ENCODE measurements around the gene GAS6.

Gene GAS6

GRCh38 chr13:113819731-113820715, 43.9 kb downstream of the GAS6 start:
- TF ChIP-seq CTCF (IDR thresholded peaks at IDR 0.05; ENCODE audit: low read depth, low read length): no peak
- H3K4me3 ChIP-seq (ENCODE audit: low read depth, low read length): no peak overlapping the region

DNA sequence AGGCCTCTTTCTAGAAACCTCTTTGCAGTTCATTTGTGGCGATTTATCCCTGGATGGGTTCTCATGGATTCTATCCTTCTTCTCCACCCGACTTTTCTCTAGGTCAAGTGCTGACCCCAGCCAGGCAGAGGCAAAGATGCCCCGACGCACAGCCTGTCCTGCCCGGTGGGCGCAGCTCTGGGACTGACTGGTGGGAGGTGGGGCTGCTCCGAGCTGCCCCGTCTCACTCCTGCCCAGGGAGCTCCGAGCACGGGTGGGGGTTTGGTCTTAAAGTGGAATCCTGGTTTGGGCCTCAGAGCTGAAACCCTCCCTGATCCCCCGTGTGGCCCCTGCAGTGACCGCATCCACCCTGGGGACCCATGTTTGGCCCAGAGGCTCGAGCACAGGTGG, 44.5 kb downstream of the GAS6 start:
- TF ChIP-seq CTCF (IDR thresholded peaks at IDR 0.05; ENCODE audit: low read depth, low read length): no peak

DNA sequence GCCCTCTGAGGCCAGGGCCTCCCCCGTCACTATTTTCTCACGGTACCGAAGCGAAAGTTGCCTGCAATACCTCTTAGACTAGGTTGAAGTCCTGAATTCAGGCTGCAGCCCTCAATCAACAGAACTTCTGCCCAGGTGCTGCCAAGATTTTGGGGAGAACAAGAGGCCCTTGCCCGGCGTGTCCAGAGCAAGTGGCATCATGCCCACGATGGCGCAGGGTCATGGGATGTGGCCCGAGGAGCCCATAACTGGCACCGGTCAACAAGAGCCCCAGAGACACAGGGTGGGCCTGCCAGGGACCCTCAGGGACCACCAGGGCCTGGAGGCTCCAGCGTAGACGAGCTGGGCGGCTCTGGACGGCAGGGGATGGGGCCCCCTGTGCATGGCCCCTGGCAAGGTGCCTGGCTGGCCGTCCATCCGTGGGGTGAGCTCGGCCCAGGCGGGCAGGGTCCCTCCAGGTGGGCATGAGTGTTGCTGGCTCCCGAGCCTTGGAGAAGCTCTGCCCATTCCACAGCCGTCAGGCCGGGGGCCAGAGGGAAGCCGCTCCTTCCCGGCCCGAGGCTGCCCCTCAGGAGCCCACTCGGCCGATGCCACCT, 45.1 kb downstream of the GAS6 start:
- TF ChIP-seq CTCF (IDR thresholded peaks at IDR 0.05; ENCODE audit: low read depth, low read length): no peak
- no peak overlapping the region for H3K4me3 ChIP-seq (ENCODE audit: low read depth, low read length)

More for the DNA sequence above, 44.5 kb downstream of the GAS6 start:
- no peak overlapping the region for H3K4me3 ChIP-seq (ENCODE audit: low read depth, low read length)

- no peak overlapping the region for H3K4me3 ChIP-seq (ENCODE audit: low read depth, low read length)
- TF ChIP-seq CTCF (IDR thresholded peaks at IDR 0.05; ENCODE audit: low read depth, low read length): no peak
Measured at GRCh38 chr13:113817860-113818691, 45.8 kb downstream of the GAS6 start.

DNA sequence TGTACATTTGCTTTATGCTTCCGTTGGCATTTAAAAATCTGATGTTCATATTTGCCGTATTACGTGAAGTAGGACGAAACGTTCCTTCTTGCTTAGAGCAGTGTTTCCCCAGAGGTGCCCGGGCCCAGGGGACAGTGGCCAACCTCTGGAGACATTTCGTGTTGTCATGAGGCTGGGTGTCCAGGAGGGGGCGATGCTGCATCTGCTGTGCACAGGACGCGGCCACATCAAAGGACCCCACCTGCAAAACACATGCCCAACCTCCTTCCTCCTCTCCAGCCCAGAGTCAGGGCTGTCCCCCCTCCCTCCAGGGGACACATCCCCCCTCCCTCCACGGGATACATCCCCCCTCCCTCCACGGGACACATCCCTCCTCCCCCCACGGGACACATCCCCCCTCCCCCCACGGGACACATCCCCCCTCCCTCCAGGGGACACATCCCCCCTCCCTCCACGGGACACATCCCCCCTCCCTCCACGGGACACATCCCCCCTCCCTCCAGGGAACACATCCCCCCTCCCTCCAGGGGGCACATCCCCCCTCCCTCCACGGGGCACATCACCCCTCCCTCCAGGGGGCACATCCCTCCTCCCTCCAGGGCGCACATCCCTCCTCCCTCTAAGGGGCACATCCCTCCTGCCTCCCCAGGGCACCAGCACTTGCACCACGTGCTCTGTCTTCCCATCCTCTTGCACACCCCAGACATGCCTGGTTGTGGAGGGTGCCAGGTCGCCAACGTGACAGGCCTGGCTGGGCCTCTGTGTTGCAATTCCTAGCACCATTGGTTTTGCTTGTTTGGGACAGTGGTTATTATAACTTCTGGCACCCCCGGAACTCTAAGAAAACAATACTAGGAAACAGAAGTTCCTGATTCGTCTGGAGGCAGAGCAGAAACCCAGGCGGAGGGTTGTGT, 46.7 kb downstream of the GAS6 start:
- H3K4me3 ChIP-seq (ENCODE audit: low read depth, low read length): no peak overlapping the region
- TF ChIP-seq CTCF (IDR thresholded peaks at IDR 0.05; ENCODE audit: low read depth, low read length): peak; percentile 73

DNA sequence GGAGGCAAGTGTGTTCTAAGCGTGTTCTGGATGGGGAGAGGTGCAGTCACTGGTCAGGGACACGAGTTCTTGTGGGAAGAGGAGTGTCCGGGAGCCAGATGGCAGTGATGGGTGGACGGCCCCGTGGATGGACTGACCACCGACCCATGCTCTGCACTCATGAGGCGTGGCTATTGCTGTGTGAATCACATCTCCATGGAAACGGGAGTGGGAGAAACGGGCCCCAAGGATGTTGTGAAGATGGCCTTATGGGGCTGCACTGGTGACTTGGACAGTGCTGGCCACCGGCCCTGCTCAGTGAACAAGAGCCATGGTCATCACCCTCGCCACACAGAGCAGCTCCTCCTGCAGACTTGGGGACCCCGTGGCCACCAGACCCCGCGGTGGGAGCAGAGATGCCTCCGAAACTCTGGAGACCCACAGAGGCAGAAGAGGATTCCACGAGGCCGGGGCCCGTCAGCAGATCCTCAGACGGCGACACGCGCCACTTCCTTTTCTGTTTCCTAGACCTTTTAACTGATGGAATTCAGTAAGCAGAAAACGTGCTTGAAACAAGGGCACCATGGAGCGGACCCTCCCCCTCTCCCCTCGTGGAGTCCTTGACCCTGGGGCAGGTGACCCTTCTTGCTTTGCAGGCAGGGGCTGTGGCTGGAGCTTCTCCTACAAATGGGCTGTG, 47.5 kb downstream of the GAS6 start:
- no peak for TF ChIP-seq CTCF (IDR thresholded peaks at IDR 0.05; ENCODE audit: low read depth, low read length)
- no peak overlapping the region for H3K4me3 ChIP-seq (ENCODE audit: low read depth, low read length)
